DMS53 (cell line): ENCODE measurements around the gene KCNQ1OT1.

Experiments
- DNase-seq: peaks from one replicate; lab custom pipeline; 2025; lab: John Stamatoyannopoulos, UW

The KCNQ1OT1 gene

DNA sequence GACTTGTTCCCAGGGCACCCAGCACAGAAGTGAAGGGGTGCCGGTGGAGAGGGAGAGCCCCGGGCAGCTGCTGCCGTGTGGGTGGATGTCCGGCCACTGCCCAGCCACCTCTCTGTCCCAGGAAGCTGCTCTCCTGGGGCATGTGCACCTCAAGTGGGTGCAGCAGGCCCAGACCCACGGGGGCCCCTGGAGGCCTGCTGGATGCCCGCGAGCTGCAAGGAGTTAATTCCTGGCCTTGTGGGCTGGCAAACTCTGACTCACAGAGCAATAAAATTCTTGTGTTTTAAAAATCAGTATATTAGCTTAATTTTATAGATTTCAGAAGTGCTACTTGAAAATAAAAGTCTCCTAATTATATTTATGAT lies 37.4 kb upstream of the KCNQ1OT1 start:
- no peak for DNase-seq

DNA sequence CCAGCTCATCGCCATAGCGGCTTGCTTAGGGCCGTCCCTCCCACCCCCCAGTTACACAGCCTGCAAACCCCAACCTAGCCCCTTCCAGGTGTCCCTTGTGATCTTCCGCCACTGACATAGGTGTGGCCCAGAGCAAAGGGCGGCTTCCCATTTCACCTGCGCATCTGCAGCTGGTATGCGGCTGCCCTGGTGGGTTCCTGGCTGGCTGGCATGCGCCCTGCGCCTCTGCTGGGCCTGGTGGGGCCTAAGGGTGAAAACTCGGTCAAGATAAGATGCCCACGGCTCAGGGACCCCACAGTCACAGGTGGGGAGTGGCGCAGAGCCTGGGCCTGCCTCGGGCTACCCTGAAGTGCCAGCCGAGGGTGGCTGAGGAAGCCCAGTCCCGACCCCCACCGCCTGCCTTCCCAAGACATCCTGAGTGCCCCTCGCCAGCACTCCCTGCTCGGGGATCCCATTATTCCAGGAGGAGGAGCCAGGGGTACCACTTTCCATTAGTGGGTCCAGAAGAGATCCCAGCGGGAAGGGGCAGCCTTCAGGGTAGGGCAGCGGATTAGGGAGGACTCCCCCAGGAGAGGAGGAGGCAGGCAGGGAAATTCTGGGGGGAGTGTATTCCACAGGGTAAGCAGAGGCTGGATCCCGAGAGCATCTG lies 36.9 kb upstream of the KCNQ1OT1 start:
- DNase-seq = no peak

DNA sequence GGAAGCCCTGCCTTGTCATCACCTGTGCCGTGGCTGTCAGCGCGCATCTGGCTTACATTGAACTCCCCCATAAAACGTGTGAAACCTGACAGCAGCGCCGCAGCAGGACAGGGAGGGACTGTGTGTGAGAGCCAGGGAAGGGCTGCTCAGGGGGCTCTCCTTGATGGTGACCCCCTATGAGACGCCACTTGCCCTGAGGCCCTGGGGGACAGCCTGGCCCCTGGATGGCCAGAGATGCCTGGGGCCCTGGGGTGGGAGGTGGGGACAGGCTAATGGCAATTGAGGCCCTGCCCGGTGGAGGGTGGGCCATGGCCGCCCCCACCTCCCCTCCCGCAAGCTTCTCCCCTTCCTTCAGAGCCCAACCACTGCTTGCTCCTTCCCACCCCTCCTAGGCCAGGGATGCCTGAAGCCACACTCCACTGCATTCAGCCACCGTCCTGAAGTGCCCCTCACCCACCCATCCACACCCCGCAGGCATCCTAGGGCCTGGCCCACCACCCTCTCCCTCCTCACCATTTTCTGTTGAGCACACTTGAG lies 35.3 kb upstream of the KCNQ1OT1 start:
- no peak for DNase-seq

DNA sequence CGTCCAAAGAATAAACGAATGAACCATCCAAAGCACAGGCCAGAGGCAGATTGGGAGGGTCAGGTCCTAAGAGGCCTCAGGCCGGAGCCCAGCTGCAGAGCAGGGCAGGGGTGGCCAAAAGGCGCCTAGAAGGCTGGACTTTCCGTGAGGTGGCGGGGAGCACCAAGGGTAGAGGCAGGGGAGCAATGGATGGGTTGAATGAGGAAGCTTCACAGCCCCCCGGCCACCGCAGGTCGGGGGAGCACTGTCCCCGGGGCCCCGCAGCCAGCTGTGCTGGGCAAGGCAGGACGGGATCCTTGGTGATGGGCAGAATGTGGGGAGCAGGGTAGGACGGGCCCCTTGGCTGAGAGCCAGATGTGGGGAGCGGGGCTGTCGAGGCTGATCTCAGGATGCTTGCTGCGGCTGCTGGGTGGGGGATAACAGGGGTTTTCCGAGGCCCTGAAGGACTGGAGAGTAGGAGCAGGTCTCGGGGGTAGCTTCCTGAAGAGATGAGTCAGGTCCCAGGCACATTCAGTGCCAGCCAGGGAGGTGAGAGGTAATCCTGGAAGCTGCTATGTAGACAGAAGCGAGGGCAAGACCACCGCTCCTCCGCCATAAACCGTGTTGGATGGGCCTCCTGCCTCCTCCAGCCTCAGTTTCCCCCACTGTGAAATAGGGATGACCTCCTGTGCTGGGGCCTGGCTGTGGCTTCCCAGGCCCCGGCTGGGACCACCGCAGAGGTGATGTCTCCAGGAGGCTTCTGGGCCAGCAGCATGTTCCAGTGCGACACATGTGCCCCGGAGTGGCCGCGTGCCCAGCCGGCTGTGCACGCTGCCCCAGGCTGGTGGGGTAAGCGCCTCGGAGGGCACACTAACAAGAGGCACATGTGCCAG lies 34.6 kb upstream of the KCNQ1OT1 start:
- no peak for DNase-seq

DNA sequence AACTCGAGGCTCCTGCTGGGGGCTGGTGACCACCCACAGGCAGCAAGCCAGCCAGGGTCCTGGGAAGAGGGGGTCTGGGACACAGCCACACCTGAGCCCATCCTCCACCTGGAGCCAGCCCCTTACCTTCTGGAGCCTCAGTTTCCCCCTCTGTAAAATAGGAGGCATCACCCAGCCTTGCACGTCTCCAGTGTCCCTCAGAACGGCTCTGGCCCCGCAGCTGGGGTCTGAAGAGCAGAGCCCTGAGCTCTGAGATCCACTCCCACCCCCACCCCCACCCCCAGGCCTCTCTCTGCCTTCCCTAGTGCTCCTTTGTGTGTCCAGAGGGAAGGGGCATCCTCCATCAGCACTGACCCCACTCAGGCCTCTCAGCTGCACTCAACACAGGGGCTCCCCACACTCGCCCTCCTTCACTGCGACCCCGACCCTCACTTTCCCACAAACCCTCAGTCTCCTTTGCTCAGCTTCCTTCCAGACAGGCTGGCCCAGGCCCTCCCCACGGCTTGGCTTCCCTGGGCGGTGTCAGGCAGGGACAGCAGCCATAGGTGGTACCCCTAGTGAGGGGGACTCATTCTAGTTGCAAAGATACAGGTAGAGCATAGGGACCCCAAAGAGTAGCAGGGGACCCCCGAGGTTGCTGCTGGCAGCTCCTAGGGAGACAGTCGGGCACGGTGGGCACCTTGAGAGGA lies 33.3 kb upstream of the KCNQ1OT1 start:
- DNase-seq = no peak

DNA sequence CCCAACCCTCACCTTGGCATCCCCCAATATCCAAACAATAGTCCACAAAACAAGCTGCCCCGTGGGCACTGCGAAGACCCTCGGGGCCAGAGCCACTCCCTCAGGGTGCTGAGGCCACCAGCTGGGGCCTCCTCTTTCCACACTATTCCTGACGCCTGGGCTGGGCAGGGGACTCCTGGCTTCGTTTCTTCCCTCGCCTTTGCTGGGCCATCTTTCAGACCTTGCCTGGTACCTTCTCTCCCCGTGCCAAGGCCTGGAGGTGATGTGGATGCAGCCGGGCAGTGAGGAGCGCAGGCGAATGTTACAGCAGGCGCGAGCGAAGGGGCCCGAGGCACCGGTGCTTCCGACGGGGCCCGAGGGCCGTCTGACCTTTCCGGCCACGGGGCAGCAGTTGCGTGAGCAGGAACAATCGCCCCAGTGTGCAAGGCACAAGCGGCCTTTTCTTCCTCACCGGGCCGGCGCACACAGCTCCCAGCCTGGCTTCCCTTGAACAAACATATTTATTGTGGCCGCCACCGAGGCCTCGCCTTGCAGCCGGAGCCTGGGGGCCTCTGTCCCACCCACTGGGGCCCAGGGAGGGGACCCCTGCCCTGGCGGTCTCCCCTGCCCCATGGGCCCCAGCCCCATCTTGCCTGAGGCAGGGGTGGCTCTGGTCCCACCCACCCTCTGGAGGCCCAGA lies 32.6 kb upstream of the KCNQ1OT1 start:
- DNase-seq = no peak

DNA sequence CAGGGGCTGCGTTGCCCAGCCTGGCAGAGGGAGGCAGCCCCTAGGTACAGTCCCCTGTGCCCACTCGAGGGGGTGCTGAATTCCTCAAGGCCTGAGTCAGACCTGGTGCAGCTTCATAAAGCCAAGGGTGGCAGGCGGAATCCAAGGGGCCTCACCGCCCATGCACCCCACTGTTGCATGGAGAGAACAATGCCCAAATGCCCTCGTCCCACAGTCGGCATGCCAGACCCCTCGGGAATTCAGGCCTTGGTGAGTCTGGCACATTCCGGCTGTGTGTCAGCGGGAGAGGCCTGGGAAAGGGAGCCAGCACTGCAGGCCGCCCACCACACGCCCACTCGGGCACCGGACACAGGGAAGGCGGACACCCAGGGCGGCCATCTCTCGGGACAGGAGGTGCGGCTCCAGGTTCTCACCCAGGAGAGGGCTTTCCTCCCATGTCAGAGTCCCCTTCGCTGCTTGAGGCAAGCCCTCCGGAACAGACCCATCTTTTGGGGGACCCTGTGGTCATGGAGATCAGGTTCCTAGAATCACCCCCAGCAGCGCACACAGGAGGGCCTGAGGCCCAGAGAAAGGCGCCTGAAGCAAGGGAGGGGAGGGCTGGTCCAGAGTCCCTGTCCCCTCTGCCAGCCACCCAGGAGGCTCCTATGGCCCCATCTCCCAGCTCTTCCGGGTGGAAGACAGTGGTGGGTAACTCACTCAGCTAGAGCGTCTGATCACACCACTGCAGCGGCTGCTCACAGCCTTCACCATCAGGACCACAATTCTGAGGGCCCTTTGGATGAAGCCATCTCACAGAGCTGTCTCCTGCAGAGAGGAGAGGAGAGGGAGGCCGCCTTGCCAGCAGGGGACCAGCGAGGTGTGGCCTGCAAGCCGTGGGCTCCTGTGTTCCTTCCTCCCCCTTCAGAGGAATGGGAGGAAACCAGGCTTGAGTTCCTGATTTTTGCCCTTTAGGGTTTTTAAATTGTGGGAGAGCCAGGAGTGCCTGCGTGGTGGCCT lies 31.6 kb upstream of the KCNQ1OT1 start:
- DNase-seq = no peak

DNA sequence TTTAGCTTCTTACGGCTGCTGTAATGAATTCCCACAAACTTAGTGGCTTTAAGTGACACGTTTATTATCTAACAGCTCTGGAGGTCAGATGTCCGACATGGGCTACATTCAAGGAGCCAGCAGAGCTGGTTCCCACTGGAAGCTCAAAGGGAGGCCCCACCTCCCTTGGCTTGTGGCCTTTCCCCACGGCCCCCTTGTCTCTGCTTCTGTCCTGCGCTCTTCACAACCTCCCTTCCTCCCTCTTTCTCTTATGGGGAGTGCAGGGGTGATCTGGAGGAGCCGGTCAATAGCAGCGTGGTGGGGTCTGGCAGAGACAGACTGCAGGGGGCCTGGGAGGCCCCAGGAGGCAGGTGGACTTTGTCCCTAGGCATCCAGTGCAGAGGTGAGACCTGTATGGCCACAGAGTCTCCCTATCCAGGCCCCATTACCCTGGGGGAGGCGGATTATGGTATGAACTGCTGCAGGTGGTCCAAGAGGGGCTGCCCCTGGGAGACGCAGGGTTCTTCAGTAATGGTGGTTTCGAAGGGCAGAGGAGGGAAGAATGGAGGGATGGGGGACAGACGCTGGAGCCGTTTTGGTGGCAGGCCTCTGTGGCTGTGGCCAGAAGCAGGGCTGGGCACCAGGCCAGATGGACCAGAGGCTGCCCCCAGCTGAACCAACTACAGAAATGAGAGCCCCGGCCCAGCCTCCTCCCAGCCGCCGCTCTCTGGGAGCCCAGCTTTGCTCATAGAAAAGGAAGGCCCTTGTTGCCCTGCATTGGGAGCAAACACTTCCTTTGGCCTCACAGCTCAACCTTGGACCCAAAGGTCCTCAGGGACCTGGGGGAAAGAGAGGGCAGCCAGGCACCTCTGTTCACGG lies 30.7 kb upstream of the KCNQ1OT1 start:
- DNase-seq = no peak

DNA sequence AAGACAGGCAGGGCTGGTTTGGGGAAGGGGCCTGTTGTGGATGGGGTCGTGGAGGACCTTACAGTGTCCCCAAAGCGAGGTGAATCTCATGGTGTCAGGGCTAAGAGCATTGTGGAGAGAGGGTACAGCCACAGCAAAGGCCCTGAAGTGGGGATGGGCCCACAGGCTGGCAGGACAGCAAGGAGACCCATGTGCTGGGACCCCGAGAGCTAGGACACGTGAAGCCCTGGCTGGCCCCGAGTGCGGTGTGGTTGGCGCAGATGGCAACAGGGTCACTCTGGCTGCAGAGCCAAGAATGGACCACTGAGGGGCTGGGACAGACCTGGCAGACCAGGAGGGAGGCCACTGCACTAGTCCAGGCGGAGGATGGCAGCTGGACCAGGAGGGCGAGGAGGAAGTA lies 30.0 kb upstream of the KCNQ1OT1 start:
- DNase-seq = no peak

DNA sequence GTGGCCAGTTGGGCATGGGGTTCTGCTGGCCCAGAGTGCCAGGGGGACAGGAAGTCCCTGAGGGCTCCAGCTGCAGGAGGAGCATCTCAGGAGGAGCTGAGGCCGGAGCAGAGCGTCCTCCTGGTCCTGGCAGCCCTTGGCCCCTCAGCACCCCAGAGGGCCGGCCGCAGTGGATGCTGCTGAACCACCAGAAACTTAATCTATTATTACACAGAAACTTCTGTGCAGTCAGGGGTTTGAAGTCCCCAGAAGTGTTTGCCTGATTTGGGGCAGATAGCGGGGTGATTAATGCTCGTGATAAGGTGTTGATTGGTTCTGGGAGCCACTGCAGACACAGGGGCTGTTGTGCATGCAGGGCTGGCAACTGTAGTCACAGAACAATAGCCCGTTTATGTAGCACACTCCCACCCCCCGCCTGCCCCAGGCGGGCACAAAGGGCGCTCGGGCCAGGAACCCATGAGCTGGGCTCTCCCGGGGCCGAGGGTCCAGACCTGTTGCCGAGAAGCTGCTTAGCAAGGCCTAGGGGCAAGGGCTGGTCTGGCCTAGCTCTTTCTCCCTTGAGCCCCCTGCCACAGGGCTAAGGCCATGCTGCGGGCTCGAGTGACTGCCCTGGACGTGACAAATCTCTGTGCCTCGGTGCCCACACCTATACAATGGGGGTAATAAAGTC lies 29.0 kb upstream of the KCNQ1OT1 start:
- DNase-seq = no peak

DNA sequence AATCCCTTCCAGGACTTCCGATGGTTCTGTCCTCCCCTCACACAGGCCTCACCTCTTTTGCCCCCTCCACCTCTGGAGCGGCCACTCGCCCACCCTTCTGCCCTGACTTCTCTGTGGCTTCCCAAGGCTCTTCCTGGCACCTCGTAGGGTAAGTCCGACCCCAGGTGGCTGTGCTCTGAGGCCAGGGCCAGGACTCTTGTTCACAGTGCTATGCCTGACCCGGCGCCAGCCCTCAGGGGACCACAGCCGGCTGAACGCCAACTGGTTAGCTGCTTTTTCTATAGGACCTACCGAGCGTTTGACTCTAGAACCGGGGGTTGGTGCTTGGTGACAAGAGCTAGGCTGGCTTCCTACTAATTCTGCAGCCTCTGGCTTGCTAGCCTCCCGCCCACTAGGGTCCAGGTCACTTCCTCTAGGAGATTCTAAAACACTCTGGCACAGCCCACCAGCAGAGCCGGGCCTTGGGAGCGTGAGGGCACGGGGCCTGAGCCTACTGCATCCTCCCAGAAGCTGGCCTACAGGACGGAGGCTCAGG lies 28.4 kb upstream of the KCNQ1OT1 start:
- no peak for DNase-seq

DNA sequence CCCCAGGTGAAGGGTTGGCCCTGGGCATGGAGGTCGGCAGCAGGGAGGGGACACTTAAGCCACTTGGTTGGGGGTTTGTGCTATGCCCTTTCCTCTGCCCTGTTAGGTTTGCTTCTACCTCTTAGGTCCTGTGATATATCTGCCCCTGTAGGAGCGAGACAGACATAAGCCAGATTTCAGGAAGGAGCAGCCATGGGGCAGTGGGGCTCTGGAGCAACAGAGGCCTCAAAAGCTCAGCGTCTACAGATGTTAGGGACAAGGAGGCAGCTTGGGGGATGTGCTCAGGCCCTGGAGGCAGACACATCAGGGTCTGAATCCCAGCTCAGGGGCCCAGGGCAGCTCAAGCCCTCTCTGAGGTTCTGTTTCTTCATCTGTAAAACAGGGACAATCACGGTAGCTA lies 27.2 kb upstream of the KCNQ1OT1 start:
- no peak for DNase-seq

DNA sequence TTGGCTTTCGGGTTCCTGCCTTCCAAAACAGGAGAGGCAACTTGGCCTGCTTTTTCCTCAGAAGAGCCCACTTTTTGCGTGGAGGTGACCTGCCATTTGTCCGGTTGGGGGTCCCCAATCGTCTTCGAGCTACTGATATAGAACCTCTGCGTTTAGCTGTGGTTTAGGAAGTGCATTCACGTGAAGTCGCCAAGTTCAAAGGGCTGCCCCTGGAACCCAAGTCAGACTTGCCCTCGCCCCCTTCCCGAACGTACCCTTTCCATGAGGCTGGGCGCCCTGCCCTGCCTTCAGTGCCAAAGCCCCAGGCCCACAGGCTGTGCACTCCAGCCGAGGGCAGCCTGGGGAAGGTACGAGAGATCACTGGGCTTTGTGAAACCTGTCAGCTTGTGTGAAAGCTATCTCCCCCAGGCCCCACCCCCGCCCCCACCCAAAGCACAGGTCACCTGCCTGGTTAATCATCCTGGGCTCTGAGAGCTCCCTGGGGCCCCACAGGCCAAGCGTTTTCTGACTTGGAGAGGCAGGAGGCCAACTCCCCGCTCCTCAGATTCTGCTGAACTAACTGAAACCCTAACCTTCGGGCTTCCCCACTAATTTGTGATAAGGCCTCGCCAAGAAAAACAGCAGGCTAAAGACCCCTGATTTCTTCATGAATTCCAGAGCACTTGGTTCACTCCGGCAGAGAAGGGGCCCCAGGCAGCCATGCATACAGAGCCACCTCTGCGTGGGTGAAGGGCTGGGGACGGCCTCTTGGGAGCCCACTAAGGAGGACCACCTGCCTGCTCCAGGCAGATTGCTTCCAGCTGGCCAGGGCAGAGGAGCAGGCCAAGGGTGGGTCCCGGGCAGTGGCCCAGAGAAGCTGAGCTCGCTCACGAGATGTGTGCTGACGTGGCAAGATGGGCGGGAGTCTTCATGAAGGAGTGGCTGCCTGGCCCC lies 25.8 kb upstream of the KCNQ1OT1 start:
- DNase-seq = no peak

DNA sequence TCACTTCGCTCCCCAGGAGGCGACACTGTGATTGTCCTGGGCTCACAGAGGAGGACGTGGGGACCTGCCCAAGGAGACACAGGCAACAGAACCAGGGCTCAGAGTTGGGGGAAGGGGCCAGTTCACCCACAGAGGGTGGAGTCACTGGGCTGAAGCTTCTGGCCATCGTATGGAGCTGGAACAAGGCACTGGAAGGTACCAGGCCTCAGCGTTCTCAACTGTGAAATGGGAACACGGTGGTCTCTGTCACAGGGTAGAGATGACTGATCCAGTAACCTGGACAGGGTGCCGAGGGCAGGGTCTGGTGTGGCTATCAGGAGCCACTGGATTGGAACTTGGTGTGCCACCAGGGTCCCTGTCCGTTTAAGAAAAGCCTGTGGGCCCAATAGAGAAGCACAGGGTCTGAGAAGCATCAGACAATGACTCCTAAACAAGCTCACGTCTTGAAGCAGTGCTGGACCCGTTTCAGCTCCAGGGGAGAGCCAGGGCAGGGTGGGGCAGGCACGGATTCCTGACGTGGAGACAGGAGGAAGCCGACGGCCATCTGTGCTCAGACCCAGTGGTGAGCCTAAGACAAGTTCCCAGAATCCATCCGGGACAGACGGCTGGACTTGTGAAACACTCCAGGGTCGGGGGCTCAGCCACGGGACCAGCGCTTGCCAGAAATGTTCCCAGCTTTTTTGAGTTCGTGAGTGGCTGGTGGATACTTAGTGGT lies 25.0 kb upstream of the KCNQ1OT1 start:
- no peak for DNase-seq

DNA sequence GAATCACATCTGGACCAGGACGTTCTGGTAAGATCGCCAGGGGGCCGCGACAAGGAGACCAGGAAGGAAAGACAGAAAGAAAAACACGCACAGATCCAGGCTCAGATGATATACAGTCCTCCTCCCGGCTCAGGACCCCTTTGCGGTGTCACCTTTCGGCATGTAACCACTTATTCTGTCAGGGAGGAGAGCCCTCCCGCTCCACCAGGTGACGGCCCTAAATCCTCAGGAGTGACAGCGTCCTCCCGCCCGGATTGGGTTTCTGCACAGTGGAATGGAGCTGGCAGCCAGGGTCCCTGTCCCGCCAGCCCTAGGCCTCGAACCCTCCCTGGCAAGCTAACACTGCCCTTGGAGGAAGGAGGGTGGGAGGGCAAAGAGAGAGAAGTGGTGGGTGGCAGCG lies 24.3 kb upstream of the KCNQ1OT1 start:
- DNase-seq = no peak

DNA sequence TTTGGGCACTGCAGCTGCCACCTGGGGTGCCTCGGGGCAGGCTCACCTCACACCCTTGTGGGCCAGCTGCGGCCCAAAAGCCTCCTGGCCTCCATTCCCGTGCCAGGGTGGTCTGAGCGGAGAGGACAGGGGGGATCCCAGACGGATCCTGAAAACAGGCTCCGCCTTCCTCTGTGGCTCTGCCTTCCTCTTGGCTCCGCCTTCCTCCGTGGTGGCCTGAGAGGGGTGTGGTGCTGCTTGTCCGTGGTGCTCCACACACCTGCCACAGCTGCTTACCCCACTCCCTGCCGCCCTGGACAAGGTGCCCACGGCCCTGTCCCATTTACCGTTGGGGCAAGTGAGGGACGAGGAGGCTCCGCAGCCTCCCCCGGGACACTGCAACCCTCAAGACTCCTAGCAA lies 23.2 kb upstream of the KCNQ1OT1 start:
- DNase-seq = no peak

DNA sequence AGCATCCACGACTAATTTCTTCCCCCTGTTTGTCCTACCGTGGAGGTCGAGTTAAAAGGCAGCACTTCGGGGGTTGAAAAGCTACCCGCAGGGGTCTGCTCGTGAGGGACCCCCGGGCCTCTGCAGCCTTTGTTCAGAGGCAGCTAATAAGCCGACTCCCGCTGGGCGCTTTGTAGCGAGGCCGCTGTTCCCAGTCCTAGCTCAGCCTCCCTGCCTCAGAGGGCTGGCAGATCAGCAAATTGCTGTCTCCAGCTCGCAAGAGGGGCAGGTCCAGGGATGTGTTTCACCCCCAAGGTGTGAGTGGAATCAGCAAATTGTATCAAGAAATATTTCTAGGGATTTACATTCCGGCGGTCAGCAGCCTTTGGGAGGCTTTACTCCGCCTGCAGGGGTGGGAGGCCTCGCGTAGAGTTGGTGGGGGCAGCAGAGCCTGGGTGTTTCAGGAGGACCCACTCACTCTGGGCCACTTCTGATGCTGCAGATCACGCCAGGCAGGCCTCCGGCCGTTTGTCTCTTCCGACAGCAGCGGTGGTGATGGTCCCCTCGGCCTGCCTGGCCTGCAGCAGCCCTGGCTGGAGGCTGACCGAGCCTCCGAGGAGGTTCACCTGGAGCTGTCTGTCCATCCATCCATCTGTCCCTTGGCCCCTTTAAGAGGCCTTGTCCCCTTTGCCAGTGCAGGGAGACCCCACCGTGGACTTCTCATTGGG lies 21.6 kb upstream of the KCNQ1OT1 start:
- no peak for DNase-seq
